Measurements from ENCODE around the gene OR2V1.
"Not testable (repeated sequence)": the region's sequence is repeated elsewhere in the genome, so short reads cannot be mapped to it uniquely, and the experiment has no call there.

The OR2V1 gene

DNA sequence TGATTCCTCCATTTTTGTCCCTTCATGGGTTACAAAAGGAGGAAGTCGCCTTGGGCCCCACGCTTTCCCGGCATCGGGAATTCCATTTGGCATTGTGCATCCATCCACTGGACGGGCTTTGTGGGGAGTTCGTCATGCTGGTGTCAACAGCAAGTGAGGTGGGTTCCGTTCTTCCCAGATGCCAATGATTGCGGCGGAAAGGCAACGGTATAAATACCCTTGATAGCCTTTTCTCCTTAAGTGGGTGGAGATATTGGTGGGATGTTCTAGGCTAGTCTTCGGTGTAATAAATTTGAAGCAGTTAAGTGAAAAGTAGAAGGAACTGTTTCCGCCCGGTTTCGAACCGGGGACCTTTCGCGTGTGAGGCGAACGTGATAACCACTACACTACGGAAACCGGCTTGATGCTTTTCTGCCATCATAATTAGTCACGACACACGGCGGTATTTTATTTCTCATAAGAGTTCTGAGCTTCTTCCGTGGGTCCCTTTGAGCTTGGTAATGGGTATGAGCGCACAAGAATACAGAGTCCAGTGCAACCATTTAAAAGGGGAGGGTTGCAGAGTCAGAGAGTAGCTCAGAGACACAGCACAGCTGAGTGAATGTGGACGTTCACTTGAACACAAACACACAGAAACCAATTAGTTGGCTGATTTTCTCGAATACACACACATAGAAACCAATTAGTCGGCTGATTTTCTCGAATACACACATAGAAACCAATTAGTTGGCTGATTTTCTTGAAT lies 28.9 kb downstream of the OR2V1 start:
- not testable (repeated sequence) for DNase-seq

DNA sequence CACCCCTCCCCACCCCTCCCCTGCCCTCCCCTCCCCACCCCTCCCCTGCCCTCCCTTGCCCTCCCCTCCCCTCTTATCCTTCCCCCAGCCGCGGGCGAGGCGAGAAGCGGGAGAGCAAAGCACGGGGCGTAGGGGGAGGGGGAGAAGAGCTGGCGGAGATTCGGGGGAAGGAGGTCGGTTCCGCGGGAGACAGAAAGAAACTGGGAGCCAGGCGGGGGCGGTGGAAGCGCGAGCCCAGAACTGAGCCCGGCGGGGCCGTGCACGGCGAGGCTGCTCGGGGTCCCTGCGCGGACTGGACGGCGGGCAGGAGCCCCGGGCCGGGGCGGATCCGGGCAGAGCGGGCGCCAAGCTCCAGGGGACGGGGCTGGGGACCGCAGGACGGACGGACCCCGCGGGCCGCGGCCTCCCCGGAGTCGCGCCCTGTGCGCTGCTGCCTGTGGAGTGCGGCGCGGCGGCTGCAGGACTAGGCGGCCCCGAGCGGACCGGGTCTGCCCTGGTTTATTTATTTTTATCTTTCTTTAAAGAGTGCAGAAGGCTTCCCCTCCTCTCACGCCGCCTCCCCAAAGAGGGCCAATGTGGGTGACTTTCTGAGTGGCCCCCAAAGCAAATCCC lies 29.8 kb downstream of the OR2V1 start:
- DNase-seq, result not testable (repeated sequence)

DNA sequence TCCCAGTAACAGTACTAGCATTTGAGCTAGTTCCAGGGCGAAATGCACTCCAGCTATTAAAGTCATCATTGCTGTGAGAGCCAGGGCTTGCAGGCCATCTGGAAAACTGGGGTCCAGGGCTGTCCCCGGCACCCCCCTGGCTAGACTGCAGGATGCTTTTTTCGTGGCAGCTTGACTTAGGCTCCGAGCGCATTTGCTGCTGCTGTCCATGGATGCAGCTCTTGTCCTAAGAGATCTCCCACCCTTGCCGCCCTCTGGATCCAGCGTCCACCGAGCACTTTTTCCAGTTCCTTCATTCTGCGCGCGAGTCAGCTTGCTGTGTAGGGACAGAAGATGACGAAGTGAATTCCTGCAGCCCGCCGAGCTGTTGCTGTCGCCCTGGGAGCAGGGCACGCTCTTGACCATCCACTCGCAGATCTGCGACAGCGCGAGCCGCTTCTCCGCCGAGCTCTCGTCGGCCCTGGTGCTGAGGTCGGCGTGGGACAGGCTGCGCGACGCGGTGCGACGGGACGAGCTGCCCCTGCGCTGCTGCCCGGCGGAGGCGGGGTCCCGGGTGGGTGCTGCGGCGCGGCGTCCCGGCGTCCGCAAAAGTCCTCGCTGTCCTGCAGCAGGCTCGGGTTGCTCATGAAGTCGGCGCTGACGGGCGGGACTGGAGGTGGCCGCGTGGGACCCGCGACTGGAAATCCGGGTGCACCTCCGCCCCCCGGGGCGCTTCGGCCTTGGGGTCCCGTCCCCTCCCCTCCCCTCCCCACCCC lies 30.7 kb downstream of the OR2V1 start:
- DNase-seq, result no peak

- DNase-seq, result no peak
Observed at GRCh38 chr5:181099602-181100086, 31.3 kb downstream of the OR2V1 start.

DNA sequence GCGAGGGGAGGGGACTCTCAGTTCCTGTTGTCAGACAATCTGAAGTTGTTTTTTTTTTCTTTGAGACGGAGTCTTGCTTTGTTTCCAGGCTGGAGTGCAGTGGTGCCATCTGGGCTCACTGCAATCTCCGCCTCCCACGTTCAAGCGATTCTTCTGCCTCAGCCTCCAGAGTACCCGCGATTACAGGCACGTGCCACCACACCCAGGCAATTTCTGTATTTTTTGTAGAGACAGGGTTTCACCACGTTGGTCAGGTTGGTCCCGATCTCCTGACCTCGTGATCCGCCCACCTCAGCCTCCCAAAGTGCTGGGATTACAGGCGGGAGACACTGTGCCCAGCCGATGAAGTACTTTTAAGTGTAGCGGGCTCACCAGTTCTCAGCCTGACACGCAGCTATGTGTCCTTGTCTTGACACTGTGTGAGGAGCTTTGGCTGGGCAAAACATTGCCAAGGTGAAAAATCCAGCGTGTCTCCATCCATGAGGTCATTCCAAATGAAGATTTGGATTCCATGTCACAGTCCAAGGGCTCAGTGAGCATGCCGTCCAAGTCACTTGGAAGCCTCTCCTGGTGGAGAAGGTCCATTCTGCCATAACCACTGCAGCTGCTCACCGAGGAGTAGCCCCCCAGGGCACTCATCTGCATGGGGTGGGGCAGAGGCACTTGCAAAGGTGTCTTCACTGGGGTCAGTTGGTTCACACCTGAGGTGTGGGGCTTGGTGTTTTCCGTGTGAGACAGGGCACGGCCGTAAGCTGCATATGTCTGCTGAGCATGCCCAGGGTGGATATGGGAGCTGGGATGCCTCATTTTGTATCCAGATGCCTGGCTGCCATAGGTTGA lies 32.0 kb downstream of the OR2V1 start:
- DNase-seq, result no peak

GRCh38 chr5:181097759-181098491 lies 33.0 kb downstream of the OR2V1 start:
- not testable (repeated sequence) for DNase-seq

GRCh38 chr5:181097383-181097753 lies 33.6 kb downstream of the OR2V1 start:
- DNase-seq, result not testable (repeated sequence)

GRCh38 chr5:181096721-181097382 lies 34.1 kb downstream of the OR2V1 start:
- DNase-seq, result not testable (repeated sequence)

- DNase-seq, result not testable (repeated sequence)
Observed at GRCh38 chr5:181095162-181095561, 35.8 kb downstream of the OR2V1 start.

DNA sequence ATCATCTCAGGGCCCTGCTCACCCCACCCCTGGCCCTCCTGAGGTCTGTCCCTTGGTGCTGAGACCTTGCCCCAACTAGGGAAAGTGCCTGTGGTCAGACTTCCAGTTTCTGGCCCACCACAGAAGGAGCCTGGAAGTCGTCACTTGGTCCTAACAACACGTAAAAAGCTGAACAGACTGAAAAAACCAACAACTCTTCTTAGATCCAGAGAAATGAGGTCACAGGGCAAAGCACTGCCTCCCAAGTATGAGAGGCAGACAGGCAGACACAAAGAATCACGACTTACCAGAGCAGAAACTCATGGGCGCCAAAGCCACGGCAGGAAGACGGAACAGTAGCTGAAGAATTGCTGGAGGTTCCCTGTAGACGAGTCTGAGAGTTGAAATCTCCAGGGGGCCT lies 38.5 kb downstream of the OR2V1 start:
- DNase-seq, result no peak

- no peak for DNase-seq
Observed at GRCh38 chr5:181088289-181088688, 42.7 kb downstream of the OR2V1 start.

DNA sequence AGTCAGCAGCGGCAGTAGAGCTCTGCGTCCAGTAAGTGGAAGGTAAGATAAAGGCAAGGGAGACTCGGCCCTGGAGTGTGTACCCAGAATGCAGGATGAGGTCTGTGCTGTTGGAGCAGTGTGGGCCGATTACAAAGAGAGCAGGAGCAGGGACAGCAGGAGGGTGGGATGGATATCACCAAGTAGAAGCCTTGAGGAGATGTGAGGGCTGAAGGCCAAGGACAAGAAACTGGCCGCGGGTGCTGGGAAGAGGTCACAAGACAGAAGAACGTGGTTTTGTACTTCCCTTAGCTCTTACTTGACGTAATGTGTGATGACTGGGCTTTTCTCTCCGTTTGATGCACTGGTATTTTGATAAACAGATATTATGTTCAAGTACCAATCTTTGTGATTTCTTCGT lies 43.7 kb downstream of the OR2V1 start:
- no peak for DNase-seq

- DNase-seq, result no peak
Observed at GRCh38 chr5:181086884-181087205, 44.1 kb downstream of the OR2V1 start.

- no peak for DNase-seq
Observed at GRCh38 chr5:181086026-181086883, 44.7 kb downstream of the OR2V1 start.

DNA sequence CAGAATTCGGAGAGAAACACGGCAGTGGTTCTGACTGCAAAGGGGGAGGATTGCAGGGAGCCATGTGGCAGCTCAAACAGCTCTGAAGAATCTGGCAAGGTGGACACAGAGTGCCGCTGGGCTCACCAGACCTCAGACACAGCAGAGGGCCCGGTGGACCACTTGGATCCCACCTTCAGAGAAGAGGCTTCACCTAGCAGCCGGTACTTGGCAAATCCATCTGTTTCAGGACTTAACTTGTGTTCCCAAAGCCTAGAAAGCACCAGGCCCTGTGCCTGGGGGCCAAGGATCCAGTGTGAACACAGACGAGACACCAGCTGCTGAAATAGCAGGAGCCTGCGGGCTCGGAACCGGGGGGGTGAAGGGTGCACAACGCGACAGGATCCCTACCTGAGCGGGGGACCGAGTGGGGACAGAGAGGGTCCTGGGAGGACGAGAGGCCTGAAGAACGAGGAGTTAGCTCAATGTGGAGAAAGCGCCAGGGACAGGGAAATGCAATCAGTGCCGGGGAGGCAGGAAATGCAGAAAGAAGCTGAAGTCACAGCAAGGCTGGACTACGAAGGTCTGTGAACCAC lies 46.3 kb downstream of the OR2V1 start:
- no peak for DNase-seq

DNA sequence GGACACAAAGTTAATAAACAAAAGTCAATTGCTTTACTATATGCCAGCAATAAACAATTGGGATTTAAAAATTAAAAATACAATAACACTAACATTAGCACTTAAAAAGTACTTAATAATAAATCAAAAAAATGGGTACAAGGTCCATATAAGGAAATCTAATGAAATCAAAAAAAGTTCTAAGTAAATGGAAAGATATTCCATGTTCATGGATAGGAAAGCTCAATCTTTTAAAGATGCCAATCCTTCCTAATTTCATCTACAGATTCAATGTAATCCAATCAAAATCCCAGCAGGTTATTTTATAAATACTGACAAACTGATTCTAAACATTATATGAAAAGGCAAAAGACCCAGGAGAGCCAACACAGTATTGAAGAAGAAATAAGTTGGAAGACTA lies 49.0 kb downstream of the OR2V1 start:
- no peak for DNase-seq

DNA sequence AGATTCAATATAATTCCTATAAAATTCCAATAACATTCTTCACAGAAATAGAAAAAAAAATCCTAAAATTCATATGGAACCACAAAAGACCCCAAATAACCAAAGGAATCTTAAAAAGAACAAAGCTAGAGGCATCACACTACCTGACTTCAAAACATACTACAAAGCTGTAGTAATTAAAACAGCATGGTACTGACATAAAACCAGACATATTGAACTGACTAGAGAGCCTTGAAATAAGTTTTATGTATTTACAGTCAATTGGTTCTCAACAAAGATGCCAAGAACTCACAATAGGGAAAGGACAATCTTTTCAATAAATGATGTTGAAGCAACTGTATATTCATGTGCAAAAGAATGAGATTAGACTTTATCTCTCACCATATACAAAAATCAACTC lies 54.0 kb downstream of the OR2V1 start:
- DNase-seq, result no peak

Data from NCI-H1436 treated with DMSO at 0.1 percent for 48 hours (cell line).